Upper lobe of left lung (tissue), 4 donors: Measurements from ENCODE around the gene IGSF9B.

ENCODE experiments used
- CTCF ChIP-seq, 6 experiments: fragments of 450-650 bp in 4 of 6; fragments of 200-600 bp in 2 of 6; sonication (generic) in 2 of 6; IDR thresholded peaks; one replicate each; pipeline ENCODE4 v1.5.1; 2016 to 2019; ENCODE audit warnings: antibody characterized with exemption in 6 of 6
- POLR2A ChIP-seq, 4 donors: fragments of 450-650 bp; IDR thresholded peaks; one replicate each; pipeline ENCODE4 v1.5.1; 2016 to 2017; ENCODE audit warnings: antibody characterized with exemption in 4 of 4, mild to moderate bottlenecking in 2 of 4
- POLR2AphosphoS5 ChIP-seq, 2 donors: sonication (generic); formaldehyde crosslinking; IDR thresholded peaks; one replicate each; pipeline ENCODE4 v1.5.1; 2017; ENCODE audit warnings: antibody characterized with exemption in 2 of 2

GRCh38 chr11:133947321-133947756 is 9.4 kb downstream of the IGSF9B start:
- no peak for TF ChIP-seq POLR2A (IDR thresholded peaks at IDR 0.05)
- TF ChIP-seq CTCF (IDR thresholded peaks at IDR 0.05) = peak in 2 of 6 experiments; percentile 6 to 10
- no peak for TF ChIP-seq POLR2AphosphoS5 (IDR thresholded peaks at IDR 0.05)
